Measurements from ENCODE around the gene FAM47E. TPM values are rescaled to one million over a fixed set of nuclear protein-coding genes. Genes with fewer than 3 reads are reported as not detected.
A peak's percentile ranks its signal among the peaks of the same experiment; 100 is the strongest.

FAM47E gene
- total RNA-seq, 4 donors from 2014 or later: 0.56 to 6.8 (median 3.8) TPM

DNA sequence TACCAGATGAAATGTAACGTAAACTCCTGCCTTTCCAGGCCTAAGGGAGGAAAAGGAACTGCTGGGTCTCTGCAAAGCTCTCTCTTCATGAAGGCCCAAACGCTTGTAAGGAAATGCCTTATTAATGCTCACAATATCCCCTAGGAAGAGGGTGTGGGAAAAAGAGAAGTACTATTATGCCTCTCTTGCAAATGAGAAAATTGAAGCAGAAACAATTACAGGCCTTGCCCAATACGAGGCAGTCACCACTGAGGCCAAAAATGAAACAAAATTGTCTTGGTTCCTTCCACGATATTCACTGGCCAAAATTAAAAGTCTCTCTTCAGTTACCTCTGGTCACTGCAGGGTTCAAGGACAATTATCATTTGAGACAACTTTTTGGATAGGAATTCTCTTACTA lies 41.1 kb upstream of the FAM47E start:
- no peaks in the 10 kb centered on the region for H3K27me3 ChIP-seq
- H3K4me1 ChIP-seq: peaks cover 82 to 85% of the 10 kb centered on the region in 2 donors
- no peaks in the 10 kb centered on the region for H3K9me3 ChIP-seq
- in situ Hi-C loops (cut with MboI; ENCODE audit: low sequenced_read_pairs in 4 of 4): no loop called here
- H3K4me3 ChIP-seq: peak overlapping the region; percentile 71 to 98 (median 86)
- ATAC-seq (no peak), DNase-seq (no peak)
- peak overlapping the region; percentile 90 to 97 (median 96) for H3K27ac ChIP-seq
- intact Hi-C loops (cut with DNase I; ENCODE audit: low total_unique reads): loop anchor here (10.0 kb wide), 2 partner anchors 486 to 864 kb away; partner anchors contain the start of genes CCNI and USO1
- H3K36me3 ChIP-seq: no peaks in the 10 kb centered on the region
- TF ChIP-seq, protein P1, sequence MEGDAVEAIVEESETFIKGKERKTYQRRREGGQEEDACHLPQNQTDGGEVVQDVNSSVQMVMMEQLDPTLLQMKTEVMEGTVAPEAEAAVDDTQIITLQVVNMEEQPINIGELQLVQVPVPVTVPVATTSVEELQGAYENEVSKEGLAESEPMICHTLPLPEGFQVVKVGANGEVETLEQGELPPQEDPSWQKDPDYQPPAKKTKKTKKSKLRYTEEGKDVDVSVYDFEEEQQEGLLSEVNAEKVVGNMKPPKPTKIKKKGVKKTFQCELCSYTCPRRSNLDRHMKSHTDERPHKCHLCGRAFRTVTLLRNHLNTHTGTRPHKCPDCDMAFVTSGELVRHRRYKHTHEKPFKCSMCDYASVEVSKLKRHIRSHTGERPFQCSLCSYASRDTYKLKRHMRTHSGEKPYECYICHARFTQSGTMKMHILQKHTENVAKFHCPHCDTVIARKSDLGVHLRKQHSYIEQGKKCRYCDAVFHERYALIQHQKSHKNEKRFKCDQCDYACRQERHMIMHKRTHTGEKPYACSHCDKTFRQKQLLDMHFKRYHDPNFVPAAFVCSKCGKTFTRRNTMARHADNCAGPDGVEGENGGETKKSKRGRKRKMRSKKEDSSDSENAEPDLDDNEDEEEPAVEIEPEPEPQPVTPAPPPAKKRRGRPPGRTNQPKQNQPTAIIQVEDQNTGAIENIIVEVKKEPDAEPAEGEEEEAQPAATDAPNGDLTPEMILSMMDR (IDR thresholded peaks at IDR 0.05 in 4 of 5, conservative IDR thresholded peaks at IDR 0.05 in 1 of 5): no peak
- no peak for TF ChIP-seq POLR2A (IDR thresholded peaks at IDR 0.05)

GRCh38 chr4:76211769-76212708 lies 39.5 kb upstream of the FAM47E start:
- Histone ChIP-seq H3K27ac (peak overlapping the region; percentile 90 to 97 (median 96)), H3K36me3 (no peaks in the 10 kb centered on the region), H3K27me3 (no peaks in the 10 kb centered on the region), H3K4me3 (peak overlapping the region; percentile 71 to 98 (median 86)), H3K4me1 (peaks cover 82 to 83% of the 10 kb centered on the region in 2 donors), H3K9me3 (no peaks in the 10 kb centered on the region)
- DNase-seq: no peak
- intact Hi-C loops (cut with DNase I; ENCODE audit: low total_unique reads) (loop anchor here (10.0 kb wide), 2 partner anchors 487 to 863 kb away; partner anchors contain the start of genes CCNI and USO1), in situ Hi-C loops (cut with MboI; ENCODE audit: low sequenced_read_pairs in 4 of 4) (no loop called here)
- ATAC-seq: no peak
- TF ChIP-seq, protein P1 (IDR thresholded peaks at IDR 0.05 in 4 of 5, conservative IDR thresholded peaks at IDR 0.05 in 1 of 5): no peak

DNA sequence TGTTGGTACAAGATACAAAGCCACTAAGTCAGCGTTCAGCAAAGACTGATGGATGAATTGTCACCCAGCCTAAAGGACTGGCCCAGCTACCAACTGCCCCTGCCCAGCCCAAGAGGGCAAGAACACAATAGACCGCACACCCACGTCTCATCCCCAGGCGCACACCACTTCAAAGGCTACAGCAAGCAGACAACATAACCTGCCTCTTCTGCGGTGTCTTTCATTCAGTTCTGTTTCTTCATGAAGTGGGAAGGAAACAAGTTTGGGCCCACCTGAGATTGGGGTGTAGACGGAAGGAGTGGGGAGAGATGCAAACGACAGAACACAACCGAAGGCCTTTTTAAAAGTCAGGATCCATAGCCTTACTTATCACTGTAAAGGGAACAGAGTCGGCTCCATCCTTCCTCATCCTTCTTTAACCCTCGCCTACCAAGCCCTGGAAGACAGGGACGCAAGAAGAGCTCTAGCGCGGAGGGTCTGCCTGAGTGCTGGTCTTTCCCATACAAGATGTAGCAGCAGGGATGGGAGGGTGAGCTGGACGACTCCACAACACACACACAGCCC lies 38.6 kb upstream of the FAM47E start:
- intact Hi-C loops (cut with DNase I; ENCODE audit: low total_unique reads): loop anchor here (10.0 kb wide), 2 partner anchors 488 to 862 kb away; partner anchors contain the start of genes CCNI and USO1
- ATAC-seq (peak; percentile 3 to 34), DNase-seq (no peak)
- Histone ChIP-seq H3K4me1 (peaks cover 82 to 83% of the 10 kb centered on the region in 2 donors), H3K36me3 (no peaks in the 10 kb centered on the region), H3K9me3 (no peaks in the 10 kb centered on the region), H3K27ac (peak overlapping the region; percentile 90 to 97 (median 96)), H3K4me3 (peak overlapping the region; percentile 71 to 98 (median 86)), H3K27me3 (no peaks in the 10 kb centered on the region)
- no peak for TF ChIP-seq POLR2A (IDR thresholded peaks at IDR 0.05)
- TF ChIP-seq, protein P1 (IDR thresholded peaks at IDR 0.05 in 4 of 5, conservative IDR thresholded peaks at IDR 0.05 in 1 of 5): no peak
- in situ Hi-C loops (cut with MboI; ENCODE audit: low sequenced_read_pairs in 4 of 4): no loop called here

GRCh38 chr4:76213415-76214176 lies 37.9 kb upstream of the FAM47E start, which contains the start of gene SCARB2:
TSS of gene SCARB2 (minus strand) at chr4:76213824. CDS start at chr4:76213543, 281 bp downstream.
- DNase-seq (peak; percentile 85 to 88), ATAC-seq (peak; percentile 64 to 65)
- H3K4me3 ChIP-seq: peak within 1 kb of the TSS; percentile 71 to 98 (median 86)
- intact Hi-C loops (cut with DNase I; ENCODE audit: low total_unique reads): loop anchor here (2.0 to 10.0 kb wide), 3 partner anchors 15 to 861 kb away; partner anchors contain the start of genes CCNI and USO1
- in situ Hi-C loops (cut with MboI; ENCODE audit: low sequenced_read_pairs in 4 of 4): no loop called here
- peak; percentile 96 to 98 for TF ChIP-seq POLR2A (IDR thresholded peaks at IDR 0.05)
- TF ChIP-seq, protein P1 (IDR thresholded peaks at IDR 0.05 in 4 of 5, conservative IDR thresholded peaks at IDR 0.05 in 1 of 5): peak in 3 of 5 experiments; percentile 5 to 25 (median 21)
- H3K9me3 ChIP-seq: no peaks in the 10 kb centered on the region
- H3K4me1 ChIP-seq: peaks cover 81 to 82% of the 10 kb centered on the region in 2 donors
- H3K36me3 ChIP-seq: no peaks in the 10 kb centered on the region
- no peaks in the 10 kb centered on the region for H3K27me3 ChIP-seq
- H3K27ac ChIP-seq: peak within 1 kb of the TSS; percentile 90 to 97 (median 96)

Measured in gastrocnemius medialis (tissue), 4 donors.